Vagina (tissue), 2 donors: ENCODE data around the gene CSK. TPM values are rescaled to one million over a fixed set of nuclear protein-coding genes. Genes with fewer than 3 reads are reported as not detected.

ENCODE experiments used
- DNase-seq, 2 donors: peaks; one replicate each; pipeline ENCODE4 v3.0.0-alpha.2; 2017; ENCODE audit errors: extremely low spot score in 2 of 2
- H3K27ac ChIP-seq: fragments of 200-600 bp; sonication (generic); one replicate; pipeline ENCODE4 v1.5.1; 2019
- H3K27me3 ChIP-seq: fragments of 200-600 bp; sonication (generic); one replicate; pipeline ENCODE4 v1.5.1; 2019
- H3K36me3 ChIP-seq, 2 donors: fragments of 200-600 bp; sonication (generic); one replicate each; pipeline ENCODE4 v1.5.1; 2017 to 2019
- H3K4me1 ChIP-seq: fragments of 200-600 bp; sonication (generic); one replicate; pipeline ENCODE4 v1.5.1; 2019
- H3K4me3 ChIP-seq, 2 donors: fragments of 200-600 bp; sonication (generic); 1 replicate in 1 of 2; 2 replicates in 1 of 2; pipeline ENCODE4 v1.5.1; 2016 to 2019
- H3K9me3 ChIP-seq: fragments of 200-600 bp; sonication (generic); one replicate; pipeline ENCODE4 v1.5.1; 2019
- POLR2A ChIP-seq, 2 donors: fragments of 450-650 bp; IDR thresholded peaks; one replicate each; pipeline ENCODE4 v1.6.1; 2017; ENCODE audit warnings: antibody characterized with exemption in 2 of 2, mild to moderate bottlenecking in 2 of 2, moderate library complexity in 2 of 2
- POLR2AphosphoS5 ChIP-seq, 2 donors: sonication (generic); formaldehyde crosslinking; IDR thresholded peaks; one replicate each; pipeline ENCODE4 v1.9.0; 2017; ENCODE audit warnings: antibody characterized with exemption in 2 of 2, mild to moderate bottlenecking in 2 of 2, low read depth in 1 of 2; ENCODE audit not compliant: insufficient read depth in 1 of 2
- intact Hi-C: fragments of 100-400 bp; cut with DNase I; formaldehyde crosslinking; loops from one replicate; pipeline ENCODE4 v1.15.1; 2023
- total RNA-seq: library from RNA; depleted of rRNA; stranded (reverse); fragments of >200 nt; gene quantifications from one replicate; pipeline ENCODE4 v1.2.3, GENCODE V29; 2016
- TF ChIP-seq, protein P1 (sequence below), 3 experiments: fragments of 450-650 bp in 2 of 3; fragments of 200-600 bp in 1 of 3; sonication (generic) in 1 of 3; IDR thresholded peaks; one replicate each; pipeline ENCODE4 v1.5.1; 2017 to 2019; ENCODE audit warnings: antibody characterized with exemption in 3 of 3, mild to moderate bottlenecking in 2 of 3, moderate library complexity in 2 of 3

Gene CSK
- total RNA-seq, 1 donor from 2014 or later: 26.3 TPM

DNA sequence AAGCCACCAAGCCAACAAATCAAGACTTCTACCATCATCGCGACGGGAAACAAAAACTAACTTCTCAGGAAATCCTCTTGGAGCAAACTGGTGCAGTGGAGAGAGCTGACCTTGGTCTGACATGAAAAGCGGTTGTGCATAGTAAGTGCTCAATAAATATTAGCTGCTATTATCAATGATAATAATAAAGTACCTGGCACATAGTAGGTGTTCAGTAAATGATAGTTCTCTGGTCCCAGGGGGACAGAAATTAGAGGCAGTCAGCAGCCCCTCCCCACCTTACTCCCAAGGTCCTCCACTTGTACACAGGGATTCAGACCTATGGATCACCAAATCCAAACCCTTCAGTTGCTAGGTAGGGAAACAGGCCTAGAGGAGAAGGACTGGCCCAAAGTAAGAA lies 6.0 kb upstream of the CSK start:
- Histone ChIP-seq H3K27ac (no peak overlapping the region), H3K36me3 (no peaks in the 10 kb centered on the region), H3K4me1 (peaks cover 42% of the 10 kb centered on the region), H3K9me3 (no peaks in the 10 kb centered on the region), H3K4me3 (no peak overlapping the region), H3K27me3 (no peaks in the 10 kb centered on the region)
- intact Hi-C loops: no loop called here
- TF ChIP-seq, protein P1, sequence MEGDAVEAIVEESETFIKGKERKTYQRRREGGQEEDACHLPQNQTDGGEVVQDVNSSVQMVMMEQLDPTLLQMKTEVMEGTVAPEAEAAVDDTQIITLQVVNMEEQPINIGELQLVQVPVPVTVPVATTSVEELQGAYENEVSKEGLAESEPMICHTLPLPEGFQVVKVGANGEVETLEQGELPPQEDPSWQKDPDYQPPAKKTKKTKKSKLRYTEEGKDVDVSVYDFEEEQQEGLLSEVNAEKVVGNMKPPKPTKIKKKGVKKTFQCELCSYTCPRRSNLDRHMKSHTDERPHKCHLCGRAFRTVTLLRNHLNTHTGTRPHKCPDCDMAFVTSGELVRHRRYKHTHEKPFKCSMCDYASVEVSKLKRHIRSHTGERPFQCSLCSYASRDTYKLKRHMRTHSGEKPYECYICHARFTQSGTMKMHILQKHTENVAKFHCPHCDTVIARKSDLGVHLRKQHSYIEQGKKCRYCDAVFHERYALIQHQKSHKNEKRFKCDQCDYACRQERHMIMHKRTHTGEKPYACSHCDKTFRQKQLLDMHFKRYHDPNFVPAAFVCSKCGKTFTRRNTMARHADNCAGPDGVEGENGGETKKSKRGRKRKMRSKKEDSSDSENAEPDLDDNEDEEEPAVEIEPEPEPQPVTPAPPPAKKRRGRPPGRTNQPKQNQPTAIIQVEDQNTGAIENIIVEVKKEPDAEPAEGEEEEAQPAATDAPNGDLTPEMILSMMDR (IDR thresholded peaks at IDR 0.05): no peak
- no peak for TF ChIP-seq POLR2AphosphoS5 (IDR thresholded peaks at IDR 0.05; ENCODE audit: insufficient read depth in 1 of 2, low read depth in 1 of 2)
- no peak for TF ChIP-seq POLR2A (IDR thresholded peaks at IDR 0.05)
- DNase-seq: no peak

DNA sequence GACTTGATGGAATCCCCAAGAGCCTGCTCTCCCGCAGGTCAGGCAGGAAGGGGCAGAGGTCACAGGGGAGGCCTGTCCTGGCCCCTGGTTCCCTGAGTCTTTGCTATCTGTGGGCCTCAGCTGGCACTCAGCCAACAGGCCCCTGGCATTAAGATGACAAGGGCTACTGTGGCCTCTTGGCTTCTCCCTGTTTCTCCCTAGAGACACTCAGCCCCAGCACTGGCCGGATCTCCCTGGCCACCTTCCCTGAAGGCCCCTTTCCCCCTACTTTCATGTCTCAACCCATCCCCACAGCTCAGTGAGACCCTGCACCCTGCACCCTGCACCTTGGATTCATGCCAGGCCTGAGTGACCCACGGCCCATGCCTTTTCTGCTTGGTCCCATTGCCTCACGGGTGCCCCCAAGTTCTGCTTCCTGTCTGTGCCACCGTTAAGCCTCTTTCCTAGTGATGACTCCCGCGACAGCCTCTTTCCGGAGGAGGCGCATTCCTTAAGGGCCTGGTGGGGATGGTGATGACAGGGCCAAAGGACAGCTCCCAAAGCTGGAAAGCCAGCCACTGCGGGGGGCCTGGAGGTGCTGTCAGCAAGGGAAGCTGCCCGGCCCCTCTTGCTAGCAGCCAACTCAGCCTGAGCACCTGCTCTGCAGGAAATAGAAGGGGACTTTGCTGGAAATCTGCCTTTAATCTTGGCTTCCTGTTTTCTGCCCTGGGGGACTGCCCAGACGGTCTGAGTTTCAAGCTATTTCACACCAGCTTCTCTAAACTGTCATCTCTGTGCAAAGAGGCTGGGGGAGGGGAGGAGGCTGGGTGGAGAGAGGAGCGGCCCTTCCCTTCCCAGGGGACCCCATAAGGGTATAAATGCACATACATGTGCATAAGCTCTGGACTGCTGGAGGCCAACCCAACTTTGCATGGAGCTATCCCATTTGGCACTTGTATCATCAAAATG lies 4.8 kb upstream of the CSK start:
- Histone ChIP-seq H3K36me3 (no peaks in the 10 kb centered on the region), H3K27me3 (no peaks in the 10 kb centered on the region), H3K9me3 (no peaks in the 10 kb centered on the region), H3K4me3 (no peak overlapping the region), H3K4me1 (peaks cover 42% of the 10 kb centered on the region), H3K27ac (no peak overlapping the region)
- intact Hi-C loops: no loop called here
- TF ChIP-seq POLR2AphosphoS5 (IDR thresholded peaks at IDR 0.05; ENCODE audit: insufficient read depth in 1 of 2, low read depth in 1 of 2): peak in 1 of 2 donors; percentile 26
- TF ChIP-seq, protein P1 (IDR thresholded peaks at IDR 0.05): no peak
- no peak for DNase-seq

DNA sequence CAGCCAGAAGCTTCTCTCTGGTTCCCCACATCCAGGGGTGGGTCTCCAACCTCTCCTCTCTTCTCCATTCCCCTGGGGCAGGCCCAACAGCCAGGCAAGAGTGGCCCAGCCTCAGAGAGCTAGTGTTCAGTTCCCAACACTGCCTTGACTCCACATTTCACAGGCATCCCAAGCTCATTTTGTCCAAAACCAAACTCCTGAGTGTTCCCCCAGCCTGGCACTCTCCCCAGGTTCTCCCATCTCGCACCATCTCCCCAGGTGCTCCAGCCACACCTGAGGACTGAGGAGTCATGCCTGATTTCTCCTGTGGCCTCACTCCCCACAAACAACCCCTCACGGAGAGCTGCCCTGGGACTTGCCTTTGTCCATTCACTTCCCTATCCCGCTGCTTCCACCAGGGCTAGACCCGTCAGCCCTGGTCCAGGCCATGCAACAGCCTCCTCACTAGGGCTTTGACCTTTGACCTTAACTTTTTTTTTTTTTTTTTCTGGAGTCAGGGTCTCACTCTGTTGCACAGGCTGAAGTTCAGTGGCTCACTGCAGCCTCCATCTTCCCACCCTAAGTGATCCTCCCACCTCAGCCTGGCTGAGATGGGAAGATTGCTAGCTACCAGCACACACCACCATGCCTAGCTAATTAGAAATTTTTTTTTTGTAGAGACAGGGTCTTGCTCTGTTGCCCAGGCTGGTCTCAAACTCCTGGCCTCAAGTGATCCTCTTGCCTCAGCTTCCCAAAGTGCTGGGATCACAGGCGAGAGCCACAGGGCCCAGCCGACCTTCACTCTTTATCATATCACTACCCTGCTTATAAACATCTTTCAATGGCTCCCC lies 3.9 kb upstream of the CSK start:
- no peak overlapping the region for H3K27ac ChIP-seq
- intact Hi-C loops: no loop called here
- no peak for DNase-seq

DNA sequence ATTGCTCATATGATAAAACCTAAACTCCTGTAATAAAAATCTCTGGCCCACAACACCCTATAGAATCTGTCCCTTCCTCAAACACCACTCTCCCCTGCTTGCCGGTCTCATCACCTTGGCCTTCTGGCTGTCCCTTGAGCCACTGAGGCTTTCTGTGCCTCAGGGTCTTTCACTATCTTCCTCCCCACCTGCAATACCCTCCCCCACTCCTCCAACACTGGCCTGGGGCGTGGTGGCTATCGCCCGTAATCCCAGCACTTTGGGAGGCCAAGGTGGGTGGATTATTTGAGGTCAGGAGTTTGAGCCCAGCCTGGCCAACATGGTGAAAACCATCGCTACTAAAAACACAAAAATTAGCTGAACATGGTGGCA lies 3.3 kb upstream of the CSK start:
- intact Hi-C loops: no loop called here
- H3K27ac ChIP-seq: no peak overlapping the region
- H3K27me3 ChIP-seq: no peaks in the 10 kb centered on the region
- H3K36me3 ChIP-seq: no peaks in the 10 kb centered on the region
- TF ChIP-seq, protein P1 (IDR thresholded peaks at IDR 0.05): no peak
- TF ChIP-seq POLR2AphosphoS5 (IDR thresholded peaks at IDR 0.05; ENCODE audit: insufficient read depth in 1 of 2, low read depth in 1 of 2) (no peak), POLR2A (IDR thresholded peaks at IDR 0.05) (no peak)
- H3K4me1 ChIP-seq: peaks cover 44% of the 10 kb centered on the region
- H3K4me3 ChIP-seq: no peak overlapping the region
- DNase-seq: no peak
- H3K9me3 ChIP-seq: no peaks in the 10 kb centered on the region

More for the DNA sequence above, 3.9 kb upstream of the CSK start:
- Histone ChIP-seq H3K36me3 (no peaks in the 10 kb centered on the region), H3K4me3 (no peak overlapping the region), H3K9me3 (no peaks in the 10 kb centered on the region), H3K27me3 (no peaks in the 10 kb centered on the region), H3K4me1 (peaks cover 44% of the 10 kb centered on the region)
- TF ChIP-seq, protein P1 (IDR thresholded peaks at IDR 0.05): no peak
- TF ChIP-seq POLR2A (IDR thresholded peaks at IDR 0.05): no peak
- no peak for TF ChIP-seq POLR2AphosphoS5 (IDR thresholded peaks at IDR 0.05; ENCODE audit: insufficient read depth in 1 of 2, low read depth in 1 of 2)
